GM21528 (cell line): Measurements from ENCODE around the gene MACROD1.
"Not testable (repeated sequence)": the region's sequence is repeated elsewhere in the genome, so short reads cannot be mapped to it uniquely, and the experiment has no call there.

Source experiments
- ATAC-seq: cut with Tn5 transposase; IDR thresholded peaks from one replicate; pipeline ENCODE4 v1.9.1; 2021; ENCODE audit warnings: mild to moderate bottlenecking, moderate library complexity; ENCODE audit not compliant: unreplicated experiment, low FRiP score

MACROD1 gene

GRCh38 chr11:64062185-64063039 lies 103.5 kb downstream of the MACROD1 start:
- ATAC-seq = no peak

- ATAC-seq = no peak
Observed at GRCh38 chr11:64060861-64061444, 105.0 kb downstream of the MACROD1 start.

GRCh38 chr11:64060263-64060860 lies 105.6 kb downstream of the MACROD1 start:
- ATAC-seq = no peak

GRCh38 chr11:64059339-64060140 lies 106.4 kb downstream of the MACROD1 start:
- ATAC-seq = no peak

GRCh38 chr11:64058494-64058893 lies 107.4 kb downstream of the MACROD1 start:
- ATAC-seq = no peak

- ATAC-seq = no peak
Observed at GRCh38 chr11:64057890-64058289, 108.0 kb downstream of the MACROD1 start.

GRCh38 chr11:64056861-64057260 lies 109.1 kb downstream of the MACROD1 start:
- ATAC-seq = no peak

GRCh38 chr11:64056213-64056785 lies 109.6 kb downstream of the MACROD1 start:
- no peak for ATAC-seq

GRCh38 chr11:64055077-64055476 lies 110.8 kb downstream of the MACROD1 start:
- no peak for ATAC-seq

GRCh38 chr11:64053699-64054098 lies 112.2 kb downstream of the MACROD1 start:
- ATAC-seq = no peak

GRCh38 chr11:64052938-64053622 lies 112.8 kb downstream of the MACROD1 start:
- no peak for ATAC-seq

- ATAC-seq = no peak
Observed at GRCh38 chr11:64052436-64052835, 113.5 kb downstream of the MACROD1 start.

- ATAC-seq = no peak
Observed at GRCh38 chr11:64051297-64051696, 114.6 kb downstream of the MACROD1 start.

GRCh38 chr11:64049509-64049908 lies 116.4 kb downstream of the MACROD1 start:
- no peak for ATAC-seq

- no peak for ATAC-seq
Observed at GRCh38 chr11:64048042-64048854, 117.7 kb downstream of the MACROD1 start.

GRCh38 chr11:64047373-64047772 lies 118.5 kb downstream of the MACROD1 start:
- not testable (repeated sequence) for ATAC-seq

- ATAC-seq = no peak
Observed at GRCh38 chr11:64045700-64046099, 120.2 kb downstream of the MACROD1 start.

GRCh38 chr11:64044730-64045393 lies 121.1 kb downstream of the MACROD1 start:
- no peak for ATAC-seq

- no peak for ATAC-seq
Observed at GRCh38 chr11:64043545-64043944, 122.4 kb downstream of the MACROD1 start.
